GM21390 (cell line): ENCODE measurements around the gene QPRT.
"Not testable (repeated sequence)": the region's sequence is repeated elsewhere in the genome, so short reads cannot be mapped to it uniquely, and the experiment has no call there.

Experiments used
- ATAC-seq: cut with Tn5 transposase; IDR thresholded peaks from one replicate; pipeline ENCODE4 v1.9.1; 2021; ENCODE audit not compliant: unreplicated experiment

Gene QPRT

DNA sequence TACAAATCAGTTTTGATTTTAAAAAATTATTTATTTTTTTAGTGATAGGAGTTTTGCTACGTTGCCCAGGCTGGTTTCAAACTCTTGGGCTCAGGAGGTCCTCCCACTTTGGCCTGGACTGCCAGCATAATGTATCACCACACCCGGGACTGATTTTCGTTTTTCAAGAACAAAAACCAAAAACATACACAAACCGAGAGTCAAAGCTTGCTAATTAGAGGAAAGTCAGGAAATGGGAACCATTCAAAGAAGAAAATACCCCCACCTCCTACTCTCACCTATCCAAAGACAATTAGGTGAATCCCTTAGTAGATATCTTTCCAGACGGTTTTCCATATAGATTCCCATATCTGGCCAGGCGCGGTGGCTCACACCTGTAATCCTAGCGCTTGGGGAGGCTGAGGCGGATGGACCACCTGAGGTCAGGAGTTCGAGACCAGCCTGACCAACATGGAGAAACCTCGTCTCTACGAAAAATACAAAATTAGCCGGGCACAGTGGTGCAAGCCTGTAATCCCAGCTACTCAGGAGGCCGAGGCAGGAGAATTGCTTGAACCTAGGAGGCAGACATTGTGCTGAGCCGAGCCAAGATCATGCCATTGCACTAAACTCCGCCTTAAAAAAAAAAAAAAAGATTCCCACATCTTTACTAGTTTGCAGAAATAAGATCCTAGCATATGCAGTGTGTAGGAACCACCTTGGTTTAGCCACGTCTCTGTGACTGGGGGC lies 16.8 kb upstream of the QPRT start:
- ATAC-seq: no peak

DNA sequence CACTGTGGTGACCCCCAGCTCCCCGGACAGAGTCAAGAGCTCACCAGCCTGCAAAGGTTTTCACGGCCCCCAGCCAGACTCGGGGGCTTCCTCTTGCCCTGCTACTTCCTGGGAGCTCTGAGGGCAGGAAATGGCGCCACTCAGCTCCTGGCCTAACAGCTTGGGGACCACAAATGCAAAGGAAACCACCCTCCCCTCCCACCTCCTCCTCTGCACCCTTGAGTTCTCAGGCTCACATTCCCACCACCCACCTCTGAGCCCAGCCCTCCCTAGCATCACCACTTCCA lies 16.3 kb upstream of the QPRT start:
- ATAC-seq: no peak

DNA sequence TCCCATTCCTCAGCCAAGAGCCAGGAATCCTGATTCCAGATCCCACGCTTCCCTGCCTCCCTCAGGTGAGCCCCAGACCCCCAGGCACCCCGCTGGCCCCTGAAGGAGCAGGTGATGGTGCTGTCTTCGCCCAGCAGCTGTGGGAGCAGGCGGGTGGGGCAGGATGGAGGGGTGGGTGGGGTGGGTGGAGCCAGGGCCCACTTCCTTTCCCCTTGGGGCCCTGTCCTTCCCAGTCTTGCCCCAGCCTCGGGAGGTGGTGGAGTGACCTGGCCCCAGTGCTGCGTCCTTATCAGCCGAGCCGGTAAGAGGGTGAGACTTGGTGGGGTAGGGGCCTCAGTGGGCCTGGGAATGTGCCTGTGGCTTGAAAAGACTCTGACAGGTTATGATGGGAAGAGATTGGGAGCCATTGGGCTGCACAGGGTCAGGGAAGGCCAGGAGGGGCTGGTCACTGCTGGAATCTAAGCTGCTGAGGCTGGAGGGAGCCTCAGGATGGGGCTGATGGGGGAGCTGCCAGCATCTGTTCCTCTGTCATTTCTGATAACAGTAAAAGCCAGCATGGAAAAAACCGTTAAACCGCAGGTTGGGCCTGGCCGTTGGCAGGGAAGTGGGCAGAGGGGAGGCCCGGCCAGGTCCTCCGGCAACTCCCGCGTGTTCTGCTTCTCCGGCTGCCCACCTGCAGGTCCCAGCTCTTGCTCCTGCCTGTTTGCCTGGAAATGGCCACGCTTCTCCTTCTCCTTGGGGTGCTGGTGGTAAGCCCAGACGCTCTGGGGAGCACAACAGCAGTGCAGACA lies 15.8 kb upstream of the QPRT start, which contains the start of gene SPN:
Gene SPN, plus strand, starts transcription at position 232 of the 791 bp plus-strand sequence. Its CDS starts 482 bp downstream, at position 714.
- no peak for ATAC-seq

DNA sequence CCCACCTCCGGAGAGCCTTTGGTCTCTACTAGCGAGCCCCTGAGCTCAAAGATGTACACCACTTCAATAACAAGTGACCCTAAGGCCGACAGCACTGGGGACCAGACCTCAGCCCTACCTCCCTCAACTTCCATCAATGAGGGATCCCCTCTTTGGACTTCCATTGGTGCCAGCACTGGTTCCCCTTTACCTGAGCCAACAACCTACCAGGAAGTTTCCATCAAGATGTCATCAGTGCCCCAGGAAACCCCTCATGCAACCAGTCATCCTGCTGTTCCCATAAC lies 15.2 kb upstream of the QPRT start:
- no peak for ATAC-seq

DNA sequence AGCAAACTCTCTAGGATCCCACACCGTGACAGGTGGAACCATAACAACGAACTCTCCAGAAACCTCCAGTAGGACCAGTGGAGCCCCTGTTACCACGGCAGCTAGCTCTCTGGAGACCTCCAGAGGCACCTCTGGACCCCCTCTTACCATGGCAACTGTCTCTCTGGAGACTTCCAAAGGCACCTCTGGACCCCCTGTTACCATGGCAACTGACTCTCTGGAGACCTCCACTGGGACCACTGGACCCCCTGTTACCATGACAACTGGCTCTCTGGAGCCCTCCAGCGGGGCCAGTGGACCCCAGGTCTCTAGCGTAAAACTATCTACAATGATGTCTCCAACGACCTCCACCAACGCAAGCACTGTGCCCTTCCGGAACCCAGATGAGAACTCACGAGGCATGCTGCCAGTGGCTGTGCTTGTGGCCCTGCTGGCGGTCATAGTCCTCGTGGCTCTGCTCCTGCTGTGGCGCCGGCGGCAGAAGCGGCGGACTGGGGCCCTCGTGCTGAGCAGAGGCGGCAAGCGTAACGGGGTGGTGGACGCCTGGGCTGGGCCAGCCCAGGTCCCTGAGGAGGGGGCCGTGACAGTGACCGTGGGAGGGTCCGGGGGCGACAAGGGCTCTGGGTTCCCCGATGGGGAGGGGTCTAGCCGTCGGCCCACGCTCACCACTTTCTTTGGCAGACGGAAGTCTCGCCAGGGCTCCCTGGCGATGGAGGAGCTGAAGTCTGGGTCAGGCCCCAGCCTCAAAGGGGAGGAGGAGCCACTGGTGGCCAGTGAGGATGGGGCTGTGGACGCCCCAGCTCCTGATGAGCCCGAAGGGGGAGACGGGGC lies 14.7 kb upstream of the QPRT start:
- no peak for ATAC-seq

DNA sequence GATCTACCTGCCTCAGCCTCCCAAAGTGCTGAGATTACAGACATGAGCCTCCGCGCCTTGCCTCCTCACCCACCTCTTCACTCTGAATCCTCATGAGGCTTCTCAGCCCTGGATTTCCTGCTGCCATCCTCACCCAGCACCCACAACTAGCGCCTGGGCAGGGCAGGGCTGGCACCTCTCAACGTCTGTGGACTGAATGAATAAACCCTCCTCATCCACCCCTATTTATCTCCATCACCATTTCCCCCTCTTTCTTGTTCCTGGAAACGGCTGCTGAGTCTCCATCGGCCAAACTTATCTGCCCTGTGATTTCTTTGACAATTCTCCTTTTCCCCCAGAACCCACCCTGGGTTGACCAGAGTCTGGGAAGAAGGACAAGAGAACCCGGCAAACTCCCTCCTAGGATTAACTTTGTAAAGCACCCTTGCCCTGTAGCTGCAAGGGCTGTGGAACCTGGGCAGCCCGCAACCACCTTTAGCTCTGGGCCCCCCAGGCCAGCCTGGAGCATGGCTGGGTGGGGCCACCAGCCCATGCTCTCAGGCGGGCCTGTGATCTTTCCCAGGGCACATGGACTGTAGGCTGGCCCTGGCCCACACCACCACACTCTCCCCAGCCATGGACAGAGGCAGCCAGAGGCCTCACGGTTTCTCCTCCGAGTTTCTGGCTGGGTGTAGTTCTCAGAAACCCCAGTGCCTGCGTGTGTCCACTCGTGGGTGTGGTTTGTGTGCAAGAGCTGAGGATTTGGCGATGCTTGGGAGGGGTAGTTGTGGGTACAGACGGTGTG lies 13.5 kb upstream of the QPRT start:
- ATAC-seq: no peak

DNA sequence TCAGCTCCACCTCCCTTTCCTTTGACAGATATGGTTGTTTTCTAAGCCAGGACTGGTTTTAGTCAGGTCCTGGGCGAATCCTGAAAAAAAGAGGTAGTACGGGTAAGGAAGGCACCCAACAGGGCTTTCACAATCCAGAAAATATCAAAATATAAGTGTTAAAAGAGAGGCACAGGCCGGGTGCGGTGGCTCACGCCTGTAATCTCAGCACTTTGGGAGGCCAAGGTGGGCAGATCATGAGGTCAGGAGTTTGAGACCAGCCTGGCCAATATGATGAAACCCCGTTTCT lies 11.7 kb upstream of the QPRT start:
- ATAC-seq: not testable (repeated sequence)

DNA sequence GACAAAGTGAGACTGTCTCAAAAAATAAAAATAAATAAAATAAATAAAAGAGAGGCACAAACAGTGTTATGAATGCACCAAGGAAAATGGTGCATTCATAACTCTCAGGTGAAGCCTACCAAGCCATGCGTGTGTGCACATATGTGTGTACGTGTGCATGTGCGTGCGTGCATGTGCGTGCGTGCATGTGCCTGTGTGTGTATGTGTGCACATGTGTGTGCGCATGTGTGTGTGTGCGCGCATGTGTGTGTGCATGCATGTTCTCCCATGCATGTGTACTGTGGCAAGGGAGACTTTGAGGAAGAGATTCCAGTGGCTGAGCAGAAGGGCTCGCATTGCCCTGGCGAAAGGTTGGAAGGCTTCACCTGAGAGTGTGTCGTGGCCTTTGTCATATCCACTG lies 11.2 kb upstream of the QPRT start:
- no peak for ATAC-seq

DNA sequence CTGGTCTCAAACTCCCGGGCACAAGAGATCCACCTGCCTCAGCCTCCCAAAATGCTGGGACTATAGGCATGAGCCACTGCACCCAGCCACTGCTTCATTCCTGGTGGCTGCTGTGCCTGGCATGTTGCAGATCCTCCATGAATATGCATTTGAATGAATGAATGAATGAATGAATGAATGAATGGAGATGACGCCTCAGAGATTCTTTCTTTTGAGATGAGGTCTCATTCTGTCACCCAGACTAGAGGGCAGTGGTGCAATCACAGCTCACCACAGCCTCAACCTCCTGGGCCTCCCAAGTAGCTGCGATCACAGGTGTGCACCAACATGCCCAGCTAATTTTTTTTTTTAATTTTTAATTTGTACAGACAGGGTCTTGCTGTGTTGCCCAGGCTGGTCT lies 10.7 kb upstream of the QPRT start:
- ATAC-seq: no peak

DNA sequence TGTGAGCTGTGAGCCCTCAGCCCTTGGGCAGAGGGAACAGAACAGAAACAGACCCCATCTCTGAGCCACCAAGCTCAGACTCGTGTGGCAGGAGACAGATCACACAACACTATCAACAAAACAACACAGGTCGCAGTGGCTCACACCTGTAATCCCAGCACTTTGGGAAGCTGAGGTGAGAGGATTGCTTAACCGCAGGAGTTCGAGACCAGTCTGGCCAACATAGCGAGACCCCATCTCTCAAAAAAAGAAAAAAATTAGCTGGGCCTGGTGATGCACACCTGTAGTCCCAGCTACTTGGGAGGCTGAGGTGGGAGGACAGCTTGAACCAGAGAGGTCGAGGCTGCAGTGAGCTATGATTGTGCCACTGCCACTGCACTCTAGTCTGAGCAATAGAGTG lies 5.5 kb upstream of the QPRT start:
- ATAC-seq: no peak

DNA sequence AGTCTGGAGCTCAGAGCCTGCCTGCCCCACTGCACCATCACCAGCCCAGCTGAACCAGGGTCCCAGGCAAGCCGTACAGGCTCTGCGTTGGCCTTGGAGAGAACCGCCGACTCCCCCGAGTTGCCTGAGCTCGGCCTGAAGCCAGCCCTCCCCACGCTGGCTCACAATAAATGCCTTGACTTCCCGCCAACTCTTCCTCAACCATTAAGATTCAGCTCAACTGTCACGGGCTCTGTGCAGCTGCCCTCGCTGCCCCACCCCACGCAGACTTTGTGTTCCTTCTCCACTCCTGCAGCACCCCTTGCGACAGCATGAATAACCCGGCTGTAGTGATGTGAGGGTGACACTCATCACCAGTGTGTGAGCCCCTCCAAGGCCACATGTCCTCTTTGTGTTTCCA lies 4.8 kb upstream of the QPRT start:
- ATAC-seq: no peak

DNA sequence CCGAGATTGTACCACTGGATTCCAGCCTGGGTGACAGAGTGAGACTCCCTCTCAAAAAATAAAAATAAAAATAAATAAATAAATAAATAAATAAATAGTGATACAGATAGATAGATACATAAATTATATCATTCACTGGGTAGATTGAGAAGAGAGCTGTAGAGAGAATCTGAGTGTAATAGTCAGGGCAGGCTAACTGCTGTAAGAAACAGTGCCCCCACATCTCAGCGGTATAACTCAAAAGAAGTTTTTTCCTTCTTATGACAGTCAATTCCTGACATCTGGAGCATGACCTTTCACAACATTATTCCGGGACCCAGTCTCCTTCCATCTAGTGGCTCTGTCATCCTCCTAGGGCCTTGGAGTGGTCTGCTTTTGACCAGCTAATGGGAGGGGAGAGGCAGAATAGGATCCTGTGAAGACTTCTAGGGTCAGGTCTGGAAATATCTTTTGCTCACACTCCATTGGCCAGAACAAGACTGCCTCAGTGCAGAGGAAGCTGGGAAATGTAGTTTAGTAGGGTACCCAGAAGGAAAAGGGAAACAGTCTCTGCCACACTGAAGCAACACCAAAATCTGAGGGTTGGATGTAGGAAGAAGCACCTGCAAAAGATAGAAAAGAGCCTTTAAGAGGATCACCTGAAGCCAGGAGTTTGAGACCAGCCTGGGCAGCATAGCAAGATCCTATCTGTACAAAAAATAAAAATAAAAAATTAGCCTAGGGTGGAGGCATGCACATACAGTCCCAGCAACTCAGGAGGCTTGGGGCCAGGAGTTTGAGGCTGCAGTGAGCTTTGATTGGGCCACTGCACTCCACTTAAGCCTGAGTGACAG lies 3.0 kb upstream of the QPRT start:
- no peak for ATAC-seq

DNA sequence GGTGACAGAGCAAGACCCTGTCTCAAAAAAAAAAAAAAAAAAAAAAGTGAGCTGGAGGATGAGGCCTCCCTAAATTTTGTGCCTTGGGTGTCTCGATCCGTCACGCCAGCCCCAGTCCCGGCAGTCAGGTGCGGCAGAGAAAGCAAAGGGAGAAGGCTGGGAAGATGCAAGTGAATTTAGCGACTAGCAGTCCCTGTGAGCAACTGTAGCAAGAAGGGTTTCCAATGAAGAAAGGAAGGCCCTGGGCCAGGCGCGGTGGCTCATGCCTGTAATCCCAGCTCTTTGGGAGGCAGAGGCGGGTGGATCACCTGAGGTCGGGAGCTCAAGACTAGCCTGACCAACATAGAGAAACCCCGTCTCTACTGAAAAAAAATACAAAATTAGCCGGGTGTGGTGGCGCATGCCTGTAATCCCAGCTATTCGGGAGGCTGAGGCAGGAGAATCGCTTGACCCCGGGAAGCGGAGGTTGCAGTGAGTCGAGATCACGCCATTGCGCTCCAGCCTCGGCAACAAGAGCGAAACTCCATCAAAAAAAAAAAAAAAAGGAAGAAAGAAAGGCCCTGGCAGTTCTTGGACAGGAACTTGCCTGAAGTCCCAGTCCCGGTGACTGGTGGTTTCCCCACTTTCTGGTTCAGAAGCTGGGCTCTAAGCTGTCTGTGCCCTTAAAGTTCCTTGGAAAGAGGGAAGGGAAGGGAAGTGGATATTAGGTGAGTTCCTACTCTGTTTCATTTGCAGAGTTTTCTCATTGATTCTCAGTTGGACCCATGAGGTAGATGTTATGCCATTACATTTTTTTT lies 1.8 kb upstream of the QPRT start:
- ATAC-seq: no peak

DNA sequence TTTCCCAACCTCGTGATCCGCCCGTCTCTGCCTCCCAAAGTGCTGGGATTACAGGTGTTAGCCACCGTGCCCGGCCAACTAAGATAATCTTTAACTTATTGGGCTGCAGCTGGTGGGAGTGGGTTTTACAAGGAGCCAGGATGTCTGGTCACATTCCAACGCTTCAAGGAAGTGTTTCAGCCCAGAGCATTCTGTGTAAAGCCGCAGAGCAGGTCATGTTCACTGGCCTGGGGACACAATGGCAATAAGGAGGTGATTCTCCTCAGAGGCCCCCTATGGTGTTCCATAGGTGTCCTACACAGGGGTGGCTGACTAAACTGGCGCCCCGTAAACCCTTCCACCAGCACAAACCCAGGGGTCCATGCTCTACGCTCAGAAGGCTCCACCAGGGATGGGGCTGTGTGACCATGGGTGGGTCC lies 1.2 kb downstream of the QPRT start:
- ATAC-seq: no peak

DNA sequence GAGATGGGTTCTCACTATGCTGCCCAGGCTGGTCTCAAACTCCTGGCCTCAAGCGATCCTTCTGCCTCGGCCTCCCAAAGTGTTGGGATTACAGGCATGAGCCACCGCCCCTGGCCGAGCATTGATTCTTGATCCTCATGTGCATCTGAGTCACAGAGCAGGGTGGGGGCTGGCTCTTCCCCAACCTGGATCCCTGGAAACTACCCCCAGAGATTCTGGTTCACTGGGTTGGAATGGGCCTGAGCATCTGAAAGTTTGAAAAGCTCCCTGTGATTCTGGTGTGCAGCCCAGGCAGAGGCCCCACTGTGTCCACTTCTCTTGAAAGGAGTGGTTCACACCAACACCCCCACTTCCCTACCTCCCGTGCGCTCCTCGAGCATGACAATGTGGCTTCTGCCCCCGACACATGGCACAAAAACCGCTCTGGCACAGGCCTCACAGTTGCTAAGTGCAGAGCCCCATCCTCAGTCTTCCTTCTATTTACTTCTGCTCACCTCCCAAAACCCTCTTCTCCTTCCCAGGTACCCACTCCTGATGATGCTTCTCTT lies 4.6 kb downstream of the QPRT start:
- ATAC-seq: no peak

DNA sequence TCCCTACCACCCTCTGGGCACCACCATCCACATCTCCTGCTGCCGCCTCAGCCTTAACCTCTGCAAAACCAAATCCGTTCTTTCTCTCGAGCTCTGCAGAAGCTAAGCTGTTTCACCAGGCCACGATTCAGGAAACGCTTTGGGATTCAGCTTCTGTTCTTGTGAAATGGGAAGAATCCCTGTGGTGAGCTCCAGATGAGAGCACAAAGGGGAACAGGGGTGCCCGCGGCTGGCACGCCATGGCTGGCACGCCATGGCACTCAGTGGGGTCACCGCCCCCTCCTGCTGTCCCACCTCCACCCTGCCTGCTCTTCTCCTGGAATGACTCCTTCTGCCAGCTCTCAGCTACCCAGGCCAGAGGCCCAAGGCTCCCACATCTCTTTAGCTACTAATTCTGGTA lies 5.7 kb downstream of the QPRT start:
- ATAC-seq: no peak

DNA sequence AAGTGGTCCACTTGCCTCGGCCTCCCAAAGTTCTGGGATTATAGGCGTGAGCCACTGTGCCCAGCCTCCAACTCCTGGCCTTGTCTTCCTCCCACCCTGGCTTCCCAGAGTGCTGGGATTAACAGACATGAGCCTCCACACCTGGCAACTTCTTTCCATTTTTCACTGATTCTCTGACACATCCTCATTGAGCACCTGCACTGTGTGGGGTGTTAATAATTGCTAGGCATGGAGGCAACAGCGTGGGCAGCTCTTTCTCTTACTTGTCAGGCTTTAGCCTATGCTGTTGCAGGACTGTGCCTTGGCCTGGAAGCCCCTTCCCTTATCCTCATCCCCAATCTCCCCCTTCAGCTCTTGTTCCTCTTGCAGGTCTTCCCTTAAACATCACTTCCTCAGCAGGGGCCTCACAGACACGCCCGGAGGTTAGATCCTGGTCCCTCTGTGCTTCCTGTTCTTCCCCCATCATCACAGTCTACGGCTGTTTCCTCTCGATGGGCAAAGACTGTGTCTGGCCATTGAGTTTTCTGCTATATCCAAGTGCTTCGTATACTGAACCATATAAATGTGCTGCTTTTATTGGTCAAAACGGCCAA lies 7.9 kb downstream of the QPRT start:
- no peak for ATAC-seq

DNA sequence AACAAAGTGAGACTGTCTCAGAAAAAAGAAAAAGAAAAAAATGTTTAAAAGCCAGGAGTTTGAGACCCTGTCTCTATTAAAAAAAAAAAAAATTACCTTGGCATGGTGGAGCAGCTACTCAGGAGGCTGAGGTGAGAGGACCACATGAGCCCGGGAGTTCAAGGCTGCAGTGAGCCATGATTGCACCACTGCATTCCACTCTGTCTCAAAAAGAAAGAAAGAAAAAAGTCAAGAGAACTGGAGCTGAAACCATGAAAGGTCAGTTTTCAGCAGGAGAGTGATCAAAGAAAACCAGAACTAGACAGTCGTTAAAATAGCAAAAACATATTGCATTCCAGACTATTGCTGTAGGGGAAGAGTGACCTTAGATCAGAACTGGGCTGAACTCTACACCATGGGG lies 8.8 kb downstream of the QPRT start:
- no peak for ATAC-seq

DNA sequence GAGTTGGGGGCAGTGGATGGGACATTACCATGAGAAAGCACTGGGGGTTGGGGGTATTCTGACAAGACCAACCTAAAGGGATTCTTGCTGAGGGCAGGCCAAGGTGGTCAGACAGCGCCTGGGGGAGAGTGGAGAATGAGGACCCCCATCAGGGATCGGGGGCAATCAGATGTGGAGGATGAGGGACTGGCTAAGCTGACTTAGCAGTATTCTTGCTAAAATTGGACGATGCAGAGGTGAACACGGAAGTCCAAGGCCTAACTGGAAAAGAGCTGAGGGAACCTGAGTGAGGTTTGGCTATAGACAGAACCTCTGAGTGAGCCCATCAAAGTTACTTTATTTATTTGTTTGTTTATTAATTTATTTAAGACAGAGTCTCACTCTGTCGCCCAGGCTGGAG lies 9.2 kb downstream of the QPRT start:
- ATAC-seq: no peak
